ENCODE measurements around the gene PLSCR3.

Gene PLSCR3

GRCh38 chr17:7426896-7427489 is 32.7 kb upstream of the PLSCR3 start:
- TF ChIP-seq Cebpa-rat (IDR thresholded peaks at IDR 0.05): no peak

GRCh38 chr17:7426203-7426863 is 32.0 kb upstream of the PLSCR3 start:
- Histone ChIP-seq H3K4me1 (peaks cover 8% of the 10 kb centered on the region), H3K4me3 (no peak overlapping the region), H3K4me2 (no peak overlapping the region), H3K36me3 (no peaks in the 10 kb centered on the region), H3K9ac (no peak overlapping the region), H3K9me3 (no peaks in the 10 kb centered on the region), H3K27me3 (no peaks in the 10 kb centered on the region), H4K20me1 (no peaks in the 10 kb centered on the region), H3K27ac (no peak overlapping the region)
- TF ChIP-seq Cebpa-rat (IDR thresholded peaks at IDR 0.05): no peak

More at GRCh38 chr17:7426896-7427489, 32.7 kb upstream of the PLSCR3 start:
- Histone ChIP-seq H3K9ac (no peak overlapping the region), H3K9me3 (no peaks in the 10 kb centered on the region), H3K27ac (no peak overlapping the region), H4K20me1 (no peaks in the 10 kb centered on the region), H3K4me2 (no peak overlapping the region), H3K27me3 (no peaks in the 10 kb centered on the region), H3K4me1 (peaks cover 8% of the 10 kb centered on the region), H3K36me3 (no peaks in the 10 kb centered on the region), H3K4me3 (no peak overlapping the region)

GRCh38 chr17:7425756-7426155 is 31.4 kb upstream of the PLSCR3 start:
- H3K27ac ChIP-seq: no peak overlapping the region
- H3K9me3 ChIP-seq: no peaks in the 10 kb centered on the region
- no peaks in the 10 kb centered on the region for H3K27me3 ChIP-seq
- no peaks in the 10 kb centered on the region for H3K36me3 ChIP-seq
- no peaks in the 10 kb centered on the region for H4K20me1 ChIP-seq
- no peak overlapping the region for H3K9ac ChIP-seq
- H3K4me2 ChIP-seq: no peak overlapping the region
- TF ChIP-seq Cebpa-rat (IDR thresholded peaks at IDR 0.05): no peak
- no peak overlapping the region for H3K4me3 ChIP-seq
- peaks cover 8% of the 10 kb centered on the region for H3K4me1 ChIP-seq

GRCh38 chr17:7425316-7425715 is 31.0 kb upstream of the PLSCR3 start, which contains the start of gene SPEM2:
Gene SPEM2, plus strand, starts transcription at chr17:7425616. Its CDS starts 73 bp downstream, at chr17:7425689.
- no peaks in the 10 kb centered on the region for H3K9me3 ChIP-seq
- no peak within 1 kb of the TSS for H3K9ac ChIP-seq
- peak within 1 kb of the TSS; percentile 37 for H3K4me2 ChIP-seq
- H4K20me1 ChIP-seq: no peaks in the 10 kb centered on the region
- TF ChIP-seq Cebpa-rat (IDR thresholded peaks at IDR 0.05): no peak
- H3K4me1 ChIP-seq: peaks cover 8% of the 10 kb centered on the region
- no peaks in the 10 kb centered on the region for H3K36me3 ChIP-seq
- H3K27me3 ChIP-seq: no peaks in the 10 kb centered on the region
- H3K27ac ChIP-seq: no peak within 1 kb of the TSS
- no peak within 1 kb of the TSS for H3K4me3 ChIP-seq

- no peaks in the 10 kb centered on the region; the same call in 1 of the 2 replicates for H3K36me3 ChIP-seq
- no peak overlapping the region for H3K27ac ChIP-seq
- H3K4me3 ChIP-seq: no peak overlapping the region
- H3K9me3 ChIP-seq: no peaks in the 10 kb centered on the region
- H3K27me3 ChIP-seq: no peaks in the 10 kb centered on the region
- H4K20me1 ChIP-seq: no peaks in the 10 kb centered on the region
- no peak for TF ChIP-seq Cebpa-rat (IDR thresholded peaks at IDR 0.05)
- H3K4me1 ChIP-seq: peaks cover 8% of the 10 kb centered on the region
- no peak overlapping the region for H3K9ac ChIP-seq
- H3K4me2 ChIP-seq: no peak overlapping the region
These were observed 29.4 kb upstream of the PLSCR3 start for GRCh38 chr17:7423679-7424078.

GRCh38 chr17:7421186-7421585 is 26.9 kb upstream of the PLSCR3 start:
- Histone ChIP-seq H3K9ac (no peak overlapping the region), H3K27me3 (no peaks in the 10 kb centered on the region), H3K4me3 (no peak overlapping the region), H3K36me3 (peaks cover 15% of the 10 kb centered on the region), H3K27ac (no peak overlapping the region), H3K4me1 (peaks cover 8% of the 10 kb centered on the region), H3K9me3 (no peaks in the 10 kb centered on the region), H4K20me1 (no peaks in the 10 kb centered on the region), H3K4me2 (no peak overlapping the region)
- TF ChIP-seq Cebpa-rat (IDR thresholded peaks at IDR 0.05): no peak

- Histone ChIP-seq H3K36me3 (peaks cover 27% of the 10 kb centered on the region), H3K9me3 (no peaks in the 10 kb centered on the region), H4K20me1 (no peaks in the 10 kb centered on the region), H3K4me2 (no peak within 1 kb of the TSS), H3K27ac (no peak within 1 kb of the TSS), H3K4me3 (no peak within 1 kb of the TSS), H3K9ac (no peak within 1 kb of the TSS), H3K4me1 (peaks cover 8% of the 10 kb centered on the region), H3K27me3 (no peaks in the 10 kb centered on the region)
- no peak for TF ChIP-seq Cebpa-rat (IDR thresholded peaks at IDR 0.05)
These were observed 25.7 kb upstream of the PLSCR3 start, which contains the start of gene SPEM1 for GRCh38 chr17:7419819-7420610. Gene SPEM1, plus strand, starts transcription at chr17:7420324. Its CDS starts 61 bp downstream, at chr17:7420385.

- Histone ChIP-seq H3K4me3 (no peak overlapping the region), H3K9ac (no peak overlapping the region), H4K20me1 (no peaks in the 10 kb centered on the region), H3K4me1 (peaks cover 5% of the 10 kb centered on the region), H3K27ac (no peak overlapping the region), H3K36me3 (peaks cover 33% of the 10 kb centered on the region), H3K4me2 (no peak overlapping the region), H3K9me3 (no peaks in the 10 kb centered on the region), H3K27me3 (no peaks in the 10 kb centered on the region)
- no peak for TF ChIP-seq Cebpa-rat (IDR thresholded peaks at IDR 0.05)
These were observed 24.3 kb upstream of the PLSCR3 start for GRCh38 chr17:7418472-7419152.

- Histone ChIP-seq H3K4me2 (no peak overlapping the region), H4K20me1 (no peaks in the 10 kb centered on the region), H3K9ac (no peak overlapping the region), H3K27ac (no peak overlapping the region), H3K27me3 (no peaks in the 10 kb centered on the region), H3K36me3 (peaks cover 33% of the 10 kb centered on the region), H3K9me3 (no peaks in the 10 kb centered on the region), H3K4me1 (peaks cover 16% of the 10 kb centered on the region), H3K4me3 (no peak overlapping the region)
- no peak for TF ChIP-seq Cebpa-rat (IDR thresholded peaks at IDR 0.05)
These were observed 22.8 kb upstream of the PLSCR3 start for GRCh38 chr17:7417056-7417655.

Data from BLaER1 (cell line).